Keratinocyte (primary cell): ENCODE measurements around the gene THBD. TPM values are rescaled to one million over a fixed set of nuclear protein-coding genes. Genes with fewer than 3 reads are reported as not detected.

Source experiments
- DNase-seq: peaks from one replicate; pipeline ENCODE4 v3.0.0-alpha.2; 2011; ENCODE audit warnings: low read depth, missing footprints, low spot score
- FAIRE-seq: peaks from 2 replicates; lab custom pipeline; 2011; peaks lifted over from hg19 to GRCh38; lab: Jason Lieb, UNC
- H2AFZ ChIP-seq: 2 replicates; pipeline ENCODE4 v1.6.0; 2012; ENCODE audit warnings: low read length, control low read depth, inconsistent platforms; ENCODE audit not compliant: control insufficient read depth
- H3K27ac ChIP-seq: 2 replicates; pipeline ENCODE4 v1.5.1; 2011; ENCODE audit warnings: low read length; ENCODE audit not compliant: control insufficient read depth, insufficient read depth
- H3K27me3 ChIP-seq: 3 replicates; pipeline ENCODE4 v1.6.0; 2011; ENCODE audit warnings: low read length; ENCODE audit not compliant: control insufficient read depth, insufficient read depth; ENCODE audit errors: extremely low read depth
- H3K36me3 ChIP-seq, 2 experiments: 2 replicates in 1 of 2; 3 replicates in 1 of 2; pipeline ENCODE4 v1.5.1; 2011; ENCODE audit warnings: low read length in 2 of 2, mild to moderate bottlenecking in 1 of 2; ENCODE audit not compliant: control insufficient read depth in 2 of 2, insufficient read depth in 2 of 2; ENCODE audit errors: extremely low read depth in 1 of 2
- H3K4me1 ChIP-seq: 3 replicates; pipeline ENCODE4 v1.5.1; 2011; ENCODE audit warnings: low read length; ENCODE audit not compliant: control insufficient read depth, insufficient read depth; ENCODE audit errors: extremely low read depth
- H3K4me2 ChIP-seq: 3 replicates; pipeline ENCODE4 v1.6.0; 2011; ENCODE audit warnings: low read depth, low read length; ENCODE audit not compliant: control insufficient read depth, insufficient read depth; ENCODE audit errors: extremely low read depth
- H3K4me3 ChIP-seq, 3 experiments: fragments of 200-600 bp in 1 of 3; sonication (generic) in 1 of 3; 2 replicates in 2 of 3; 3 replicates in 1 of 3; pipeline ENCODE4 v1.5.1; 2011 to 2016; ENCODE audit warnings: low read length in 3 of 3, mild to moderate bottlenecking in 3 of 3, control low read depth in 2 of 3, inconsistent platforms in 1 of 3, low read depth in 1 of 3, mixed read lengths in 1 of 3, mixed run types in 1 of 3, moderate library complexity in 1 of 3; ENCODE audit not compliant: control insufficient read depth in 2 of 3, insufficient read depth in 2 of 3; ENCODE audit errors: extremely low read depth in 1 of 3
- H3K79me2 ChIP-seq: 2 replicates; pipeline ENCODE4 v1.6.0; 2012; ENCODE audit warnings: low read length; ENCODE audit not compliant: control insufficient read depth, insufficient read depth
- H3K9ac ChIP-seq: 3 replicates; pipeline ENCODE4 v1.6.0; 2011; ENCODE audit warnings: low read length; ENCODE audit not compliant: control insufficient read depth, insufficient read depth; ENCODE audit errors: extremely low read depth
- H3K9me1 ChIP-seq: 3 replicates; pipeline ENCODE4 v1.6.0; 2011; ENCODE audit warnings: low read length; ENCODE audit not compliant: control insufficient read depth, insufficient read depth; ENCODE audit errors: extremely low read depth
- H3K9me3 ChIP-seq: 2 replicates; pipeline ENCODE4 v1.5.1; 2012; ENCODE audit warnings: low read depth, low read length; ENCODE audit not compliant: control insufficient read depth
- H4K20me1 ChIP-seq: 3 replicates; pipeline ENCODE4 v1.6.0; 2011; ENCODE audit warnings: low read length; ENCODE audit not compliant: control insufficient read depth, insufficient read depth; ENCODE audit errors: extremely low read depth
- CTCF ChIP-seq, 3 experiments: IDR thresholded peaks in 1 of 3; conservative IDR thresholded peaks in 1 of 3; optimal IDR thresholded peaks in 1 of 3; 2 replicates in 2 of 3; 3 replicates in 1 of 3; pipeline versions ENCODE3 to v1.5.1; 2011; ENCODE audit warnings: low read length in 3 of 3, mild to moderate bottlenecking in 3 of 3, moderate library complexity in 2 of 3, control low read depth in 1 of 3, inconsistent platforms in 1 of 3; ENCODE audit not compliant: insufficient read depth in 2 of 3; ENCODE audit errors: extremely low read depth in 1 of 3
- EZH2 ChIP-seq: IDR thresholded peaks from one replicate; pipeline ENCODE4 v1.6.1; 2012; ENCODE audit warnings: inconsistent platforms, mild to moderate bottlenecking, low read length, moderate library complexity
- dilution Hi-C: fragments of 300-500 bp; cut with MboI; formaldehyde crosslinking; loops from one replicate; pipeline ENCODE4 v1.7.0; 2020; ENCODE audit warnings: low sequenced_read_pairs; ENCODE audit not compliant: extremely low pct_ligation_motif_present
- polyA plus RNA-seq, 5 experiments: library from polyadenylated mRNA; depleted of rRNA in 3 of 5; stranded (reverse) in 3 of 5; stranded (forward) in 1 of 5; unstranded in 1 of 5; fragments of >200 nt; gene quantifications; 1 replicate in 1 of 5; 2 replicates in 3 of 5; 3 replicates in 1 of 5; pipeline versions ENCODE4 v1.2.1 to v1.2.3, GENCODE V29; 2011 to 2012; ENCODE audit warnings: missing spikeins in 2 of 5, low read depth in 1 of 5, low replicate concordance in 1 of 5

THBD gene
- polyA plus RNA-seq, 1 donor (not counting 4 experiments of a cell fraction or from before 2014, with no cell fraction given), result 4.7 TPM

GRCh38 chr20:23000232-23000947, 49.1 kb downstream of the THBD start:
- H3K27me3 ChIP-seq, result no peaks in the 10 kb centered on the region
- no peaks in the 10 kb centered on the region for H3K9me1 ChIP-seq
- TF ChIP-seq EZH2, result no peak
- no peak for TF ChIP-seq CTCF (optimal IDR thresholded peaks at IDR 0.05 in 1 of 3, IDR thresholded peaks at IDR 0.05 in 1 of 3, conservative IDR thresholded peaks at IDR 0.05 in 1 of 3; ENCODE audit: extremely low read depth in 1 of 3, insufficient read depth in 2 of 3, low read length in 3 of 3)
- H3K27ac ChIP-seq, result no peak overlapping the region
- no peak overlapping the region for H3K4me2 ChIP-seq
- no peak overlapping the region for H3K9ac ChIP-seq
- H2AFZ ChIP-seq, result no peak overlapping the region
- DNase-seq, result no peak
- no peaks in the 10 kb centered on the region for H4K20me1 ChIP-seq
- H3K79me2 ChIP-seq, result no peaks in the 10 kb centered on the region
- no peak overlapping the region for H3K4me3 ChIP-seq
- no peaks in the 10 kb centered on the region for H3K36me3 ChIP-seq
- peak; percentile 46 for FAIRE-seq
- dilution Hi-C loops, result no loop called here
- no peaks in the 10 kb centered on the region for H3K9me3 ChIP-seq
- H3K4me1 ChIP-seq, result no peaks in the 10 kb centered on the region

- TF ChIP-seq EZH2 (no peak), CTCF (optimal IDR thresholded peaks at IDR 0.05 in 1 of 3, IDR thresholded peaks at IDR 0.05 in 1 of 3, conservative IDR thresholded peaks at IDR 0.05 in 1 of 3; ENCODE audit: extremely low read depth in 1 of 3, insufficient read depth in 2 of 3, low read length in 3 of 3) (no peak)
- dilution Hi-C loops, result no loop called here
- FAIRE-seq (no peak), DNase-seq (no peak)
- H3K9me1 ChIP-seq, result no peaks in the 10 kb centered on the region
- no peaks in the 10 kb centered on the region for H3K79me2 ChIP-seq
- no peak overlapping the region for H3K4me3 ChIP-seq
- no peaks in the 10 kb centered on the region for H3K9me3 ChIP-seq
- H3K36me3 ChIP-seq, result no peaks in the 10 kb centered on the region
- no peaks in the 10 kb centered on the region for H3K4me1 ChIP-seq
- H3K4me2 ChIP-seq, result no peak overlapping the region
- H3K27ac ChIP-seq, result no peak overlapping the region
- no peak overlapping the region for H3K9ac ChIP-seq
- H3K27me3 ChIP-seq, result no peaks in the 10 kb centered on the region
- H2AFZ ChIP-seq, result no peak overlapping the region
- no peaks in the 10 kb centered on the region for H4K20me1 ChIP-seq
These were observed 49.7 kb downstream of the THBD start for GRCh38 chr20:22999756-23000155.
